Measurements from ENCODE around the gene ACOT7. TPM values are rescaled to one million over a fixed set of nuclear protein-coding genes. Genes with fewer than 3 reads are reported as not detected.
A peak's percentile ranks its signal among the peaks of the same experiment; 100 is the strongest.

The ACOT7 gene
- total RNA-seq, 4 donors from 2014 or later: 5.6 to 55.0 (median 31.0) TPM

DNA sequence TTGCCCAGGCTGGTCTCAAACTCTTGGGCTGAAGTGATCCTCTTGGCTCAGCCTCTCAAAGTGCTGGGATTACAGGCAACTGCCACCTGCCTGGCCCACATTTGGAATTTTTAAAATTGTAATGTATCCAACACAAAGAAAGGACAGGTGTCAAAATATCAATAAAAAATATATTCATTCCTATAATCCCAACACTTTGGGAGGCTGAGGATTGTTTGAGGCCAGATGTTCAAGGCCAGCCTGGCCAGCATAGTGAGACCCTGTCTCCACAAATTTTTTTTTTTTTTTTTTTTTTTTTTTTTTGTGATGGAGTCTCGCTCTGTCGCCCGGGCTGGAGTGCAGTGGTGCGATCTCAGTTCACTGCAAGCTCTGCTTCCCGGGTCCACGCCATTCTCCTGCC is 16.2 kb upstream of the ACOT7 start:
- Histone ChIP-seq H3K4me1 (peaks cover 3 to 20% (median 15%) of the 10 kb centered on the region in 4 donors), H3K4me3 (no peak overlapping the region), H3K27ac (peak overlapping the region in 1 of 4 donors; percentile 13), H3K27me3 (peaks cover 12% of the 10 kb centered on the region), H3K36me3 (no peaks in the 10 kb centered on the region), H3K9me3 (no peaks in the 10 kb centered on the region)
- intact Hi-C loops (cut with DNase I; ENCODE audit: low total_unique reads) (loop anchor here (5.0 kb wide), 1 partner anchor 162 kb away; no protein-coding TSS in a partner anchor), in situ Hi-C loops (cut with MboI; ENCODE audit: low pct_ligation_motif_present in 1 of 4, low pct_unique_long_range_greater_than_20kb in 1 of 4, low sequenced_read_pairs in 3 of 4) (loop anchor here in 3 of 4 donors (5.0 to 25.0 kb wide), 5 partner anchors 55 to 172 kb away; partner anchors contain the start of genes HES3 (in 1 of the 3) and ICMT (in 1 of the 3))
- TF ChIP-seq EP300 (IDR thresholded peaks at IDR 0.05; ENCODE audit: low read depth) (no peak), POLR2AphosphoS5 (IDR thresholded peaks at IDR 0.05) (no peak), POLR2A (IDR thresholded peaks at IDR 0.05) (no peak)
- TF ChIP-seq, protein P1, sequence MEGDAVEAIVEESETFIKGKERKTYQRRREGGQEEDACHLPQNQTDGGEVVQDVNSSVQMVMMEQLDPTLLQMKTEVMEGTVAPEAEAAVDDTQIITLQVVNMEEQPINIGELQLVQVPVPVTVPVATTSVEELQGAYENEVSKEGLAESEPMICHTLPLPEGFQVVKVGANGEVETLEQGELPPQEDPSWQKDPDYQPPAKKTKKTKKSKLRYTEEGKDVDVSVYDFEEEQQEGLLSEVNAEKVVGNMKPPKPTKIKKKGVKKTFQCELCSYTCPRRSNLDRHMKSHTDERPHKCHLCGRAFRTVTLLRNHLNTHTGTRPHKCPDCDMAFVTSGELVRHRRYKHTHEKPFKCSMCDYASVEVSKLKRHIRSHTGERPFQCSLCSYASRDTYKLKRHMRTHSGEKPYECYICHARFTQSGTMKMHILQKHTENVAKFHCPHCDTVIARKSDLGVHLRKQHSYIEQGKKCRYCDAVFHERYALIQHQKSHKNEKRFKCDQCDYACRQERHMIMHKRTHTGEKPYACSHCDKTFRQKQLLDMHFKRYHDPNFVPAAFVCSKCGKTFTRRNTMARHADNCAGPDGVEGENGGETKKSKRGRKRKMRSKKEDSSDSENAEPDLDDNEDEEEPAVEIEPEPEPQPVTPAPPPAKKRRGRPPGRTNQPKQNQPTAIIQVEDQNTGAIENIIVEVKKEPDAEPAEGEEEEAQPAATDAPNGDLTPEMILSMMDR (IDR thresholded peaks at IDR 0.05): no peak
- no peak for DNase-seq
- 80 to 92% methylated on average over 1 to 6 of the region's 6 CpGs for WGBS, 2 donors (ENCODE audit: low coverage in 1 of 2)

DNA sequence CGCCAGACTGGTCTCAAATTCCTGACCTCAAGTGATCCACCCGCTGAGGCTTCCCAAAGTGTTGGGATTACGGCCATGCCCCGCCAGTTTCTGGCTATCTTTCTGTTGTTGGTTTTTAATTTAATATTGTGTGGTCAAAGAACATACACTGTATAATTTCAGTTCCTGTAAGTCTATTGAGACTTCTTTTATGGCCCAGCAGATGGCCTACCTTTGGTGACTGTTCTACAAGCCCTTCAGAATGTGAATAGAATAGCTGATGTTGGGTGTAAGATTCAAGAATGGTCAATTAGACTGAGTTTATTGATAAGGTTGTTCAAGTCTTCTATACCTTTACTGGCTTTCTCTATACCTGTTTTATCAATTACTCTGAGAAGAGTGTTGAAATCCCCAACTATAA is 15.5 kb upstream of the ACOT7 start:
- Histone ChIP-seq H3K27me3 (peaks cover 5% of the 10 kb centered on the region), H3K4me3 (no peak overlapping the region), H3K4me1 (peaks cover 0 to 16% (median 9%) of the 10 kb centered on the region in 4 donors), H3K9me3 (no peaks in the 10 kb centered on the region), H3K36me3 (no peaks in the 10 kb centered on the region), H3K27ac (peak overlapping the region in 1 of 4 donors; percentile 13)
- TF ChIP-seq, protein P1 (IDR thresholded peaks at IDR 0.05): no peak
- TF ChIP-seq POLR2A (IDR thresholded peaks at IDR 0.05) (no peak), POLR2AphosphoS5 (IDR thresholded peaks at IDR 0.05) (no peak), EP300 (IDR thresholded peaks at IDR 0.05; ENCODE audit: low read depth) (no peak)
- DNase-seq: no peak
- intact Hi-C loops (cut with DNase I; ENCODE audit: low total_unique reads) (loop anchor here (5.0 kb wide), 1 partner anchor 162 kb away; no protein-coding TSS in a partner anchor), in situ Hi-C loops (cut with MboI; ENCODE audit: low pct_ligation_motif_present in 1 of 4, low pct_unique_long_range_greater_than_20kb in 1 of 4, low sequenced_read_pairs in 3 of 4) (loop anchor here in 3 of 4 donors (10.0 to 25.0 kb wide), 4 partner anchors 54 to 172 kb away; partner anchors contain the start of genes HES3 (in 1 of the 3) and ICMT (in 1 of the 3))
- WGBS, 2 donors (ENCODE audit: low coverage in 1 of 2): 65 to 66% methylated on average over 3 to 4 of the region's 4 CpGs

DNA sequence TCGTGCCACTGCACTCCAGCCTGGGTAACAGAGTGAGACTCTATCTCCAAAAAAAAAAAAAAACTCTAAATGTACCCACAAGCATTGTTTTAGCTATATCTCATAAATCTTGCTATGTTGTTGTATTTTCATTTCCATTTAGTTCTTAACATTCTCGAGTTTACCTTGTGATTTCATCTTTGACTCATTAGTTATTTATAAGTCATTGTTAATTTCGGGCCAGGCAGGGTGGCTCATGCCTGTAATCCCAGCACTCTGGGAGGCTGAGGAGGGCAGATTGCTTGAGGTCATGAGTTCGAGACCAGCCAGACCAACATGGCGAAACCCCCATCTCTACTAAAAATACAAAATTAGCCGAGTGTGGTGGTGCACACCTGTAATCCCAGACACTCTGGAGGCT is 14.5 kb upstream of the ACOT7 start:
- DNase-seq: no peak
- no peaks in the 10 kb centered on the region for H3K36me3 ChIP-seq
- TF ChIP-seq POLR2AphosphoS5 (IDR thresholded peaks at IDR 0.05) (no peak), POLR2A (IDR thresholded peaks at IDR 0.05) (no peak), EP300 (IDR thresholded peaks at IDR 0.05; ENCODE audit: low read depth) (no peak)
- TF ChIP-seq, protein P1 (IDR thresholded peaks at IDR 0.05): no peak
- no peak overlapping the region for H3K27ac ChIP-seq
- intact Hi-C loops (cut with DNase I; ENCODE audit: low total_unique reads): loop anchor here (5.0 kb wide), 1 partner anchor 161 kb away; no protein-coding TSS in a partner anchor
- no peaks in the 10 kb centered on the region for H3K9me3 ChIP-seq
- in situ Hi-C loops (cut with MboI; ENCODE audit: low pct_ligation_motif_present in 1 of 4, low pct_unique_long_range_greater_than_20kb in 1 of 4, low sequenced_read_pairs in 3 of 4): loop anchor here in 3 of 4 donors (10.0 to 25.0 kb wide), 4 partner anchors 53 to 171 kb away; partner anchors contain the start of genes HES3 (in 1 of the 3) and ICMT (in 1 of the 3)
- peaks cover 0 to 10% (median 3%) of the 10 kb centered on the region in 4 donors for H3K4me1 ChIP-seq
- H3K27me3 ChIP-seq: no peaks in the 10 kb centered on the region
- 81 to 90% methylated on average over 4 to 6 of the region's 6 CpGs for WGBS, 2 donors (ENCODE audit: low coverage in 1 of 2)
- no peak overlapping the region for H3K4me3 ChIP-seq

DNA sequence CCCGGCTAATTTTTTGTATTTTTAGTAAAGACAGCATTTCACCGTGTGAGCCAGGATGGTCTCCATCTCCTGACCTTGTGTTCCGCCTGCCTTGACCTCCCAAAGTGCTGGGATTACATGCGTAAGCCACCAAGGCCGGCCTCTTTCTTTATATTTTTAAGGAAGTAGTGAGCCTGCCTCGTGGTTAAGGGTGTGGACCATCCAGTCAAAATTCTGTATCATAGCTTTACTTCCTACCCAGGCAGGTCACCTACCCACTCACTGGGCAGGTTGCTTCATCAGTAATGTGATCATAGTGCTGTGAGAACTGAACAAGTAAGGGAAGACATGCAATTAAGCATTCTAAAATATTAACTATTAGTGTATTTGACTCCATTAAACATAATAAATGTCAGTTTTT is 8.1 kb upstream of the ACOT7 start:
- Histone ChIP-seq H3K4me1 (peaks cover 0 to 5% (median 2%) of the 10 kb centered on the region in 4 donors), H3K27me3 (no peaks in the 10 kb centered on the region), H3K36me3 (no peaks in the 10 kb centered on the region), H3K4me3 (no peak overlapping the region), H3K9me3 (no peaks in the 10 kb centered on the region), H3K27ac (no peak overlapping the region)
- WGBS, 2 donors (ENCODE audit: low coverage in 1 of 2): 57% methylated on average over 6 of the region's 6 CpGs; no CpG with 5 or more reads in 1 of the 2 donors
- in situ Hi-C loops (cut with MboI; ENCODE audit: low pct_ligation_motif_present in 1 of 4, low pct_unique_long_range_greater_than_20kb in 1 of 4, low sequenced_read_pairs in 3 of 4) (loop anchor here in 3 of 4 donors (10.0 to 25.0 kb wide), 4 partner anchors 47 to 164 kb away; partner anchors contain the start of genes HES3 (in 1 of the 3) and ICMT (in 1 of the 3)), intact Hi-C loops (cut with DNase I; ENCODE audit: low total_unique reads) (loop anchor here (5.0 kb wide), 1 partner anchor 39 kb away; no protein-coding TSS in a partner anchor)
- no peak for DNase-seq
- TF ChIP-seq POLR2AphosphoS5 (IDR thresholded peaks at IDR 0.05) (no peak), EP300 (IDR thresholded peaks at IDR 0.05; ENCODE audit: low read depth) (no peak), POLR2A (IDR thresholded peaks at IDR 0.05) (no peak)
- TF ChIP-seq, protein P1 (IDR thresholded peaks at IDR 0.05): no peak

Measured in transverse colon (tissue), 4 donors.